HepG2 (cell line): ENCODE data around the gene EXOC7. TPM values are rescaled to one million over a fixed set of nuclear protein-coding genes. Genes with fewer than 3 reads are reported as not detected.

Experiments used
- ATF5 ChIP-seq: sonication (generic); formaldehyde crosslinking; IDR thresholded peaks from 2 replicates; pipeline ENCODE4 v1.4.0; 2020; ENCODE audit warnings: mild to moderate bottlenecking, low read depth, missing genetic modification reagents
- DBP ChIP-seq: sonication (generic); formaldehyde crosslinking; IDR thresholded peaks from 2 replicates; pipeline ENCODE4 v1.4.0; 2020; ENCODE audit warnings: missing genetic modification reagents; ENCODE audit errors: not compliant biosample characterization
- GMEB1 ChIP-seq: sonication (generic); formaldehyde crosslinking; IDR thresholded peaks from 2 replicates; pipeline ENCODE4 v1.5.1; 2020; ENCODE audit warnings: missing genetic modification reagents, mild to moderate bottlenecking, borderline replicate concordance
- KDM2A ChIP-seq: sonication (generic); formaldehyde crosslinking; IDR thresholded peaks from 2 replicates; pipeline ENCODE4 v1.4.0; 2020; ENCODE audit warnings: low read depth, missing genetic modification reagents, borderline replicate concordance
- MLLT10 ChIP-seq: sonication (generic); formaldehyde crosslinking; IDR thresholded peaks from 2 replicates; pipeline ENCODE4 v1.4.0; 2020; ENCODE audit warnings: missing genetic modification reagents
- NPAS2 ChIP-seq: sonication (generic); formaldehyde crosslinking; IDR thresholded peaks from 2 replicates; pipeline ENCODE4 v1.8.0; 2022; ENCODE audit warnings: mild to moderate bottlenecking, missing genetic modification reagents, borderline replicate concordance
- NR2F2 ChIP-seq: IDR thresholded peaks from 2 replicates; pipeline ENCODE4 v1.6.1; 2012; ENCODE audit warnings: low read depth, inconsistent platforms, borderline replicate concordance
- PITX1 ChIP-seq: sonication (generic); formaldehyde crosslinking; IDR thresholded peaks from 2 replicates; pipeline ENCODE4 v1.5.1; 2020; ENCODE audit warnings: mild to moderate bottlenecking, missing genetic modification reagents
- SNAPC4 ChIP-seq: sonication (generic); formaldehyde crosslinking; IDR thresholded peaks from 2 replicates; pipeline ENCODE4 v1.4.0; 2020; ENCODE audit warnings: mild to moderate bottlenecking, missing genetic modification reagents
- ZBTB1 ChIP-seq: sonication (generic); formaldehyde crosslinking; IDR thresholded peaks from 2 replicates; pipeline ENCODE4 v1.4.0; 2020; ENCODE audit warnings: missing genetic modification reagents, borderline replicate concordance
- ZBTB38 ChIP-seq: sonication (generic); formaldehyde crosslinking; IDR thresholded peaks from 2 replicates; pipeline ENCODE4 v1.5.1; 2020; ENCODE audit warnings: mild to moderate bottlenecking, missing genetic modification reagents
- ZC3H4 ChIP-seq: sonication (generic); formaldehyde crosslinking; IDR thresholded peaks from 2 replicates; pipeline ENCODE4 v1.4.0; 2020; ENCODE audit warnings: missing genetic modification reagents, borderline replicate concordance
- ZNF18 ChIP-seq: sonication (generic); formaldehyde crosslinking; IDR thresholded peaks from 2 replicates; pipeline ENCODE4 v1.8.0; 2022; ENCODE audit warnings: mild to moderate bottlenecking, missing genetic modification reagents; ENCODE audit not compliant: insufficient replicate concordance
- ZNF362 ChIP-seq: sonication (generic); formaldehyde crosslinking; IDR thresholded peaks from 2 replicates; pipeline ENCODE4 v1.4.0; 2020; ENCODE audit warnings: missing genetic modification reagents, mild to moderate bottlenecking, borderline replicate concordance
- ZNF484 ChIP-seq: sonication (generic); formaldehyde crosslinking; IDR thresholded peaks from 2 replicates; pipeline ENCODE4 v1.5.1; 2020; ENCODE audit warnings: mild to moderate bottlenecking, low read depth, missing genetic modification reagents, borderline replicate concordance
- ZNF629 ChIP-seq: sonication (generic); formaldehyde crosslinking; conservative IDR thresholded peaks from 2 replicates; pipeline ENCODE4 v1.5.0; 2020; ENCODE audit warnings: missing genetic modification reagents
- ZNF850 ChIP-seq: sonication (generic); formaldehyde crosslinking; conservative IDR thresholded peaks from 2 replicates; pipeline ENCODE4 v1.9.0; 2021; ENCODE audit warnings: mild to moderate bottlenecking, missing genetic modification reagents
- polyA plus RNA-seq, 8 experiments: library from polyadenylated mRNA; depleted of rRNA in 3 of 8; stranded (reverse) in 7 of 8; unstranded in 1 of 8; fragments of >200 nt; fragmentation: Illumina TruSeq in 4 of 8; extraction: Trizol in 4 of 8; gene quantifications; 2 replicates each; pipeline versions ENCODE4 v1.2.1 to v1.2.3, GENCODE V29; 2011 to 2016; ENCODE audit warnings: low read depth in 4 of 8, missing spikeins in 1 of 8, mixed read lengths in 1 of 8; ENCODE audit not compliant: insufficient read depth in 1 of 8
- total RNA-seq, 5 experiments: library from RNA; depleted of rRNA; stranded (reverse); fragments of >200 nt; fragmentation: Illumina TruSeq; extraction: Trizol; gene quantifications; 2 replicates each; pipeline ENCODE4 v1.2.3, GENCODE V29; 2016; ENCODE audit warnings: low read depth in 1 of 5

The EXOC7 gene
- total and polyA plus RNA-seq, 2 of the 13 experiments (the other 11 are each of a cell fraction or from before 2014, with no cell fraction given): 86.9 to 116 TPM

- TF ChIP-seq ZC3H4: no peak
- no peak for TF ChIP-seq NR2F2
- TF ChIP-seq ZNF850: no peak
- TF ChIP-seq SNAPC4 (CRISPR knock-in tag): no peak
- no peak for TF ChIP-seq ATF5 (CRISPR knock-in tag)
- no peak for TF ChIP-seq NPAS2 (CRISPR knock-in tag)
- TF ChIP-seq KDM2A: peak; percentile 57; the same call in 1 of the 2 replicates
- TF ChIP-seq ZNF18 (CRISPR knock-in tag): no peak
- TF ChIP-seq ZNF484 (CRISPR knock-in tag): no peak
- TF ChIP-seq DBP (CRISPR knock-in tag): peak; percentile 54
- no peak for TF ChIP-seq ZBTB1
- TF ChIP-seq ZNF629: no peak
- TF ChIP-seq GMEB1 (CRISPR knock-in tag): no peak; the same call in 1 of the 2 replicates
- no peak; the same call in 1 of the 2 replicates for TF ChIP-seq PITX1
- no peak for TF ChIP-seq ZNF362 (CRISPR knock-in tag)
- TF ChIP-seq ZBTB38: peak; percentile 41; the same call in 1 of the 2 replicates
- TF ChIP-seq MLLT10 (CRISPR knock-in tag): no peak
Observed at GRCh38 chr17:76032073-76032779, 71.4 kb downstream of the EXOC7 start (continued).
